Activated naive CD8-positive, alpha-beta T cell treated with anti-CD3 and anti-CD28 coated beads for 36 hours (primary cell): Measurements from ENCODE around the gene STARD8. TPM values are rescaled to one million over a fixed set of nuclear protein-coding genes. Genes with fewer than 3 reads are reported as not detected.
"Not testable (repeated sequence)": the region's sequence is repeated elsewhere in the genome, so short reads cannot be mapped to it uniquely, and the experiment has no call there.

ENCODE experiments used
- DNase-seq: peaks from one replicate; pipeline ENCODE4 v3.0.0; 2021
- H3K27ac Mint-ChIP-seq: one replicate; pipeline ENCODE4 v1.8.0; 2022; ENCODE audit warnings: mild to moderate bottlenecking, moderate library complexity, mixed read lengths
- H3K27me3 Mint-ChIP-seq: one replicate; pipeline ENCODE4 v1.8.0; 2022; ENCODE audit warnings: mild to moderate bottlenecking, mixed read lengths
- H3K36me3 Mint-ChIP-seq: one replicate; pipeline ENCODE4 v1.8.0; 2021; ENCODE audit warnings: mild to moderate bottlenecking, mixed read lengths
- H3K4me1 Mint-ChIP-seq: one replicate; pipeline ENCODE4 v1.8.0; 2021; ENCODE audit warnings: mixed read lengths
- H3K4me3 Mint-ChIP-seq: one replicate; pipeline ENCODE4 v1.8.0; 2022; ENCODE audit warnings: mild to moderate bottlenecking, moderate library complexity, mixed read lengths
- H3K9me3 Mint-ChIP-seq: one replicate; pipeline ENCODE4 v1.8.0; 2022; ENCODE audit warnings: mixed read lengths
- total RNA-seq, 2 experiments: library from RNA; stranded (reverse); gene quantifications; one replicate each; pipeline ENCODE4 v1.2.3, GENCODE V29; 2021

STARD8 gene
- total RNA-seq, 2 experiments from 2014 or later: 0.31 to 0.50 TPM

DNA sequence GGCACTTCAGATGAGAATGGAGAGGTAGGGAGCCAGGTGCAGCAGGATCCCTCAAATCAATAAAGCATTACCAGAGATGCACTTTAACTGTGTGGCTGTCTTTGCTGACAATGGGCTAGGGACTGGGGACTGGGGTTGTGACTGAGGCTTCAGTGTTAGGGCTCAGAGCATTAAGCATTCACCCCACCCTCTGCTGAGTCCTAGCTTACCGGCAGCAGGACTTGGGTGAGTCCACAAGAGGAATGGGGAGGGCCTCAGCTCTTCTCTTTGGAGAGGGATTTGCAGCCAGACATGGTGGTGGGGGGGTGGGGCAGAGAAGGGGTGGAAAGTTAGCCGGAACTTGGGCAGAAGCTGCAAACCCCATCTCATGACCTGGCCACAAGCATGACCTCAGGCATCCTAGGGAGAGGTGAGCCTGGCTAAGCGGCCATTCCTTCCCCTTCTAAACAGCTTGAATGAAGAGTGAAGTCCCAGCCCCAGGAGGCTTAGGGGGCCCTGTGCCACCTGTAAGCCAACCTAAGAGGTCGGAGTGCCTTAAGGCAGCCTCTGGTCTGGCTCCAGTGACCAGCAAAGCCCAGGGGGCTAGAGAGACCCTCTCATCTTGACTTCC is 78.4 kb downstream of the STARD8 start:
- no peak overlapping the region for H3K4me3 Mint-ChIP-seq
- no peaks in the 10 kb centered on the region for H3K36me3 Mint-ChIP-seq
- DNase-seq: no peak
- no peak overlapping the region for H3K27ac Mint-ChIP-seq
- no peaks in the 10 kb centered on the region for H3K9me3 Mint-ChIP-seq
- H3K27me3 Mint-ChIP-seq: no peaks in the 10 kb centered on the region
- H3K4me1 Mint-ChIP-seq: no peaks in the 10 kb centered on the region

DNA sequence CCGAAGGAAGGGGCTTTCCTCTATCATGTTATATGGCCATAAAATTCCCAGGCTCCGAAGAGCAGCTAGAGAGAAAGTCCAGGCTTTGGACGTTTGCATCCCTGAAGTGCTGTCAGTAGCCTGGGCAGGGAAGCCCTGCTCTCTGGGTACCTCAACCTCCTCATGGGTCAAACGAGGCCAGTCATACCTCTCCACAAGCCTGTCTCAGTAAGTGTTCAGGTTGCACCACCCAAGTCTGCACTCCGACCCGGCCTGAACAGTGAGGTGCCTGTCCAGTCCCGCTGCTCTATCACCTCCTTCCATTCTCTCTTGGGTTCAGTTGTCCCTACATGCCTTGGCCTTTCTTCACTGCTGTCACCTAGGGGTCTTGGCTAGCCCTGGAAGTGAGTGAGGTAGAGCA is 78.9 kb downstream of the STARD8 start:
- Mint-ChIP-seq H3K4me3 (no peak overlapping the region), H3K27me3 (peaks cover 3% of the 10 kb centered on the region), H3K9me3 (no peaks in the 10 kb centered on the region), H3K27ac (no peak overlapping the region), H3K36me3 (no peaks in the 10 kb centered on the region), H3K4me1 (no peaks in the 10 kb centered on the region)
- DNase-seq: no peak

DNA sequence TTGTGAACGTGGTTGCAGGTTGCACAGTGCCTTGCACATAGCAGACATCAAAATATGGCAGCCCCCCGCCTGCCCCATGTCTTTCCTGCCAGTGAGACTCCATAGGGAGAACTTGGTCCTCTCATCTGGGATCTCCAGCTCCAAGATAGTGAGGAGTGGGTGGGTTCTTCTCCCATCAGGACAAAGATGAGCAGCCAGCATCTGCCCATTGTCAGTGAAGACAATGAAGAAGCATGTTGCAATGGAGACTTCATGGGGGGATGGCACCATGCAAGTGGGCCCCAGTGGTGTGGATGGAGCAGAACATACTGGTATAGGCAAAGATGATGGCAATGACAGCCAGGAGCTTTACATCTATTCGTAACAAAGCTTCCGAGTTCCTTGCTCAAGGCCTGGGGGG is 80.2 kb downstream of the STARD8 start:
- Mint-ChIP-seq H3K9me3 (no peaks in the 10 kb centered on the region), H3K4me1 (no peaks in the 10 kb centered on the region), H3K4me3 (no peak overlapping the region), H3K27ac (no peak overlapping the region), H3K27me3 (peaks cover 6% of the 10 kb centered on the region), H3K36me3 (no peaks in the 10 kb centered on the region)
- no peak for DNase-seq

DNA sequence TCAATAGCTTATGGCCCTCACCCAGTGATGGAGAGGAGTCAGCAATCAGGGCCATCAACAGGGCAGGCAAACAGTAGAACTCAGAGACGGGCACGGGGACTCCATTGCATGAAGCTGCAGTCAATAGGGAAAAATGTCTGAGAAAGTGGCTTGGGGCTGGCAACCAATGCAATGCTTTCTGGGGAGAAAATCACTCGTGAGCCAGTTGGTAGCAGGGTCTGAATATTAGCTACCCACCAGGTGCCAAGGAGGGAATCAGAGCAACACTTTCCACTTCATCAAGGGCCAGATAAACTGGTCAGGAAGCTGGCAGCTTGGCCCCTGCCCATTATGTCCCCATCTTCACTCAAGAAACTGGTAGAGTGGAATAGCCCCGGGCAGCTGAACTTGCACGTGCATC is 80.7 kb downstream of the STARD8 start:
- H3K36me3 Mint-ChIP-seq: no peaks in the 10 kb centered on the region
- H3K27me3 Mint-ChIP-seq: peaks cover 10% of the 10 kb centered on the region
- H3K4me1 Mint-ChIP-seq: no peaks in the 10 kb centered on the region
- no peak overlapping the region for H3K4me3 Mint-ChIP-seq
- no peaks in the 10 kb centered on the region for H3K9me3 Mint-ChIP-seq
- H3K27ac Mint-ChIP-seq: no peak overlapping the region
- no peak for DNase-seq

DNA sequence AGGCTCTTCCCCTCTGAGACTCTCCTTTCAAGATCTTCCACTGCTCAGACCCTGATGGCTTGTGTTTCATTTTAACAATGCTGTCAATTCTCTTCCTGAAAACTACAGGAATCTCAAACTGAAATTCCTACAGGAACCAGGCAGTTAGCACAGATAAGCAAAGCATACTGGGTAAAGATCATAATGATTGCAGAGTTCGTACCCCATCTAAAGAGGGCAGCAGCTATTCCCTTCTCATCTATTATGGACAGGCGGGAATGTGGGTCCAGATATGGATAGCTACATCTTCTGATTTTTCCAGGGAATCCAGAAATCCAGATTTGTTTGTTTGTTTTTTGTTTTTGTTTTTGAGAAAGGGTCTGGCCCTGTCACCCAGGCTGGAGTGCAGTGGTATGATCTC is 83.8 kb downstream of the STARD8 start:
- no peak overlapping the region for H3K4me3 Mint-ChIP-seq
- H3K27ac Mint-ChIP-seq: no peak overlapping the region
- no peaks in the 10 kb centered on the region for H3K36me3 Mint-ChIP-seq
- peaks cover 14% of the 10 kb centered on the region for H3K27me3 Mint-ChIP-seq
- no peaks in the 10 kb centered on the region for H3K9me3 Mint-ChIP-seq
- H3K4me1 Mint-ChIP-seq: no peaks in the 10 kb centered on the region
- DNase-seq: no peak

DNA sequence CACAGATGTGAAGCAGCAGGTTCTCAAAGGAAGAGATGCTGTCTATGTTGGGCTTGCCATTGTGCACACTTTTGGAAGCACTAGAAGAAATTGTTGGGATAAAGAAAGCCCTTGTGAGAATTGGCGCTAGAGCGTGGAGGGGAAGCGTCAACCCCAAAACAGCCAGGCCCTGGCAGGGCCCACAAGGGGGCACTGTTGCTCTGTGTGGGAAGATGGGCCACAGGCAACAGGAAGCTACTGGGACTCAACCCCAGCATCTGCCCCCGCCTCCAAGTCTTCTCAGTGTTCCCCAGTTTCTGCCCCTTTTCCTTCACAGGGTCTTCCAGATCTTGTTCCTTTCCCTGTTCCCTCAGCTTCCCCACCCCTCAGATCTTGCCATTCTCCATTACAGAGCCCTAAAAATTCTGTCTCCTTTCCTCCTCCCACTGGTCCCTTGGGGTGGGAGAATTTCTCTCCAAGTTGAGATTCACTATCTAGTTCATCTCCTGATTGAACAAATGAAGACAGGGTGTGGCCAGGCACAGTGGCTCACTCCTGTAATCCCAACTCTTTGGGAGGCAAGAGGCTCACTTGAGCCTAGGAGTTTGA is 85.5 kb downstream of the STARD8 start:
- H3K27ac Mint-ChIP-seq: no peak overlapping the region
- H3K4me1 Mint-ChIP-seq: no peaks in the 10 kb centered on the region
- H3K36me3 Mint-ChIP-seq: no peaks in the 10 kb centered on the region
- no peaks in the 10 kb centered on the region for H3K9me3 Mint-ChIP-seq
- H3K4me3 Mint-ChIP-seq: no peak overlapping the region
- peaks cover 14% of the 10 kb centered on the region for H3K27me3 Mint-ChIP-seq
- peak; percentile 55 for DNase-seq

DNA sequence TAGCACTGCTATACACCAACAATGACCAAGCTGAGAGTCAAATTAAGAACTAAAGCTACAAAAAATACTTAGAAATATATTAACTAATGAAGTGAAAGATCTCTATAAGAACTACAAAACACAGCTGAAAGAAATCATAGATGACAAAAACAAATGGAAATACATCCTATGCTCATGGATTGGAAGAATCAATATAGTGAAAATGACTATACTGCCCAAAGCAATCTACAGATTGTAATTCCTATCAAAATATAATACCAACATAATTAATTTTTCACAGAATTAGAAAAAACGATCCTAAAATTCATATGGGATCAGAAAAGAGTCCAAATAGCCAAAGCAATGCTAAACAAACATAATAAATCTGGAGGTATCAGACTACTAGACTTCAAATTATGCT is 87.8 kb downstream of the STARD8 start:
- no peaks in the 10 kb centered on the region for H3K36me3 Mint-ChIP-seq
- H3K4me1 Mint-ChIP-seq: no peaks in the 10 kb centered on the region
- H3K27ac Mint-ChIP-seq: no peak overlapping the region
- H3K27me3 Mint-ChIP-seq: peaks cover 14% of the 10 kb centered on the region
- H3K9me3 Mint-ChIP-seq: no peaks in the 10 kb centered on the region
- no peak for DNase-seq
- no peak overlapping the region for H3K4me3 Mint-ChIP-seq

DNA sequence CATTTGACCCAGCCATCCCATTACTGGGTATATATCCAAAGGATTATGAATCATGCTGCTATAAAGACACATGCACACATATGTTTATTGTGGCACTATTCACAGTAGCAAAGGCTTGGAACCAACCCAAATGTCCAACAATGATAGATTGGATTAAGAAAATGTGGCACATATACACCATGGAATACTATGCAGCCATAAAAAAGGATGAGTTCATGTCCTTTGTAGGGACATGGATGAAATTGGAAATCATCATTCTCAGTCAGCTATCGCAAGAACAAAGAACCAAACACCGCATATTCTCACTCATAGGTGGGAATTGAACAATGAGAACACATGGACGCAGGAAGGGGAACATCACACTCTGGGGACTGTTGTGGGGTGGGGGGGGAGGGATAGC is 94.4 kb downstream of the STARD8 start:
- H3K4me3 Mint-ChIP-seq: not testable (repeated sequence)

DNA sequence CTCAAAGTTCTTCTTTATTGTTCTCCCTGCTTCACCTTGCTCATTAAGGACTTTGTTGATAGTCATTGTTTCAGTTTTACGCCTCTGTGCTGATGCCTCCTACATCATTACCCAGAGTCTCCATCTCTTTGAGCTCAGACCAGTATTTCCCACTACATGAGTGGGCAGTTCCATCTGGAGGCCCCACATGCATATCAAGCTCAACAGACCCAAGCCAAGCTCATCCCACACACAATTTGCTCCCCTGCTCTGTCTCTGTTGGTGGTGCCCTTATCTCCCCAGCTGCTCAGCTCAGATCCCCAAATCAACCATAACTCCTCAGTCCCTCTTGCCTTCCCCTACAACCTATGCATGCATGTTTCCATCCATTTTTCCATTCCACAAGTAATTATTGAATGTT is 96.3 kb downstream of the STARD8 start:
- H3K27me3 Mint-ChIP-seq: no peaks in the 10 kb centered on the region
- no peaks in the 10 kb centered on the region for H3K4me1 Mint-ChIP-seq
- no peak overlapping the region for H3K4me3 Mint-ChIP-seq
- H3K9me3 Mint-ChIP-seq: no peaks in the 10 kb centered on the region
- H3K36me3 Mint-ChIP-seq: no peaks in the 10 kb centered on the region
- DNase-seq: no peak
- no peak overlapping the region for H3K27ac Mint-ChIP-seq

More for the DNA sequence above, 94.4 kb downstream of the STARD8 start:
- not testable (repeated sequence) for H3K4me1 Mint-ChIP-seq, DNase-seq, H3K9me3 Mint-ChIP-seq, H3K36me3 Mint-ChIP-seq, H3K27me3 Mint-ChIP-seq, H3K27ac Mint-ChIP-seq

DNA sequence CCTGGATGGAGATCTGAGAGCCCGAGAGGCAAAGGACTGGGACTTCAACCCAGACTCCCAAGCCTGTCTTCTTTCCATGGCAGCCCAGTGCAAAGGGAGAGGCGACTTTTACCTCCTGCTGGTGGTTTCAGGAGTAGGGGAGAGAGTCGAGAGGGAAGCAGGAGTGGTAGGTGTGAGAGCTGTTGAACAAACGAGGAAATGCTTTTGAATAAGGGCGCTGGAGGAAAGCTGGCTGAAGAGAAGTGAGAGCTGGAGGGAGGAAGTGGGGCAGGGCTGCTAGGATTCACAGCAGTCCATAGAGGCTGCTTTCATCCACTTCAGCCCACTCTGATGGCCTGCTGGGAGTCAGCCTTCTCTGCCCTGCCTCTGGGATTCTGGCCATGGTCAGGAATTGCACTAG is 99.5 kb downstream of the STARD8 start:
- H3K4me3 Mint-ChIP-seq: no peak overlapping the region
- H3K4me1 Mint-ChIP-seq: no peaks in the 10 kb centered on the region
- H3K36me3 Mint-ChIP-seq: no peaks in the 10 kb centered on the region
- no peak for DNase-seq
- H3K9me3 Mint-ChIP-seq: no peaks in the 10 kb centered on the region
- H3K27ac Mint-ChIP-seq: no peak overlapping the region
- H3K27me3 Mint-ChIP-seq: no peaks in the 10 kb centered on the region

DNA sequence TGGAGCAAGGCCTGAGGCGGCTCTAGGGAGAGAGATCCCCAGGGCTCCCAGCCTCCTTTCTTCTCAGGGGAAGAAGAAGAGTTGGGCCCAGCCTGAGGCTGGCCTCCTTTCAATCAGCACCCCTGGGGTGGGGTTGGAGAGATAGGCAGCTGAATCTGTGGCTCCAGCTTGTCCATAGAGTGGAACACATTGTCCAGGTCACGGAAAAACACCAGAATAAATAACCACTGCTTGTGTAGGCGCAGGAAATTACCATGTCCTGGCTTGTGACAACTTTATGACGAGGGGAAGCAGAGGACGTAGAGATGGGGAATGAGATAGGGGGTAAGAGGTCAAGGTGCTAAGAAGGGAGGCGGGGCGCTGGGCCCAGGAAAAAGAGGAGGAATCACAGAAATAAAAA is 100.6 kb downstream of the STARD8 start:
- Mint-ChIP-seq H3K27me3 (no peaks in the 10 kb centered on the region), H3K4me3 (no peak overlapping the region), H3K36me3 (no peaks in the 10 kb centered on the region), H3K9me3 (no peaks in the 10 kb centered on the region), H3K27ac (no peak overlapping the region), H3K4me1 (no peaks in the 10 kb centered on the region)
- DNase-seq: no peak

DNA sequence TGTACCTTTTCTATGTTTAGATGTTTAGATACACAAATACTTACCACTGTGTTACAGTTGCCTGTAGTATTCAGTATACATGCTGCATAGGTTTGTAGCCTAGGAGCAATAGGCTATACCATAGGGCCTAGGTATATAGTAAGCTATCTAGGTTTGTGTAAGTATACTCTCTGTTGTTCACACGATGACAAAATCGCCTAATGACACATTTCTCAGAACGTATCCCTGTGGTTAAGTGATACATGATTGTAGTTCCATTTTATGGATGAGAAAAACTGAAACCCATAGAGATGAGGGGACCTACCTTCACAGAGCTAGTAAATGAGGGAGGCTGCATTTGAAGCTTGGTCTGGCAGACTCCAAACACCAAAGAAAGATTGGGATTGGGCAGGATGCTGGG is 102.0 kb downstream of the STARD8 start:
- no peak overlapping the region for H3K27ac Mint-ChIP-seq
- H3K27me3 Mint-ChIP-seq: no peaks in the 10 kb centered on the region
- H3K4me3 Mint-ChIP-seq: no peak overlapping the region
- DNase-seq: no peak
- H3K36me3 Mint-ChIP-seq: no peaks in the 10 kb centered on the region
- H3K4me1 Mint-ChIP-seq: no peaks in the 10 kb centered on the region
- H3K9me3 Mint-ChIP-seq: no peaks in the 10 kb centered on the region

DNA sequence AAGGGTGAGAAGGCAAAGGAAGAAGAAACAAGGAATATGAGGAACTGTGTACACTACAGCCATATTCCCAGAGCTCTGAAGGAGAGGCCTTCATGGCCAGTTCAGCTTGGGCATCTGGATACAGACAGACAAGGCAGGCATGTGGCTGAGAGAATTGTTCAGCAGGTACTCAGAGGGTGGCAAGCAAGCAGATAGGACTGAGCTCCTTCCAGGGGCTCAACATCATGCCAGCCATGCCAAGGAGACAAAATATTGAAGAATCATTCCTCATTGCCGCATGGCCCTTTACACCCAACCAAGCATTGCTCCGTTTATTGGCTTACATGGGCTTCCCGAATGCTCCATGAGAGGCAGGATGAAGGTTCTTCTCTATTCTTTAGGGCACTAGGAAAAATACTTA is 102.8 kb downstream of the STARD8 start:
- no peak overlapping the region for H3K27ac Mint-ChIP-seq
- H3K36me3 Mint-ChIP-seq: no peaks in the 10 kb centered on the region
- H3K4me1 Mint-ChIP-seq: no peaks in the 10 kb centered on the region
- H3K27me3 Mint-ChIP-seq: no peaks in the 10 kb centered on the region
- H3K9me3 Mint-ChIP-seq: no peaks in the 10 kb centered on the region
- no peak overlapping the region for H3K4me3 Mint-ChIP-seq
- no peak for DNase-seq

DNA sequence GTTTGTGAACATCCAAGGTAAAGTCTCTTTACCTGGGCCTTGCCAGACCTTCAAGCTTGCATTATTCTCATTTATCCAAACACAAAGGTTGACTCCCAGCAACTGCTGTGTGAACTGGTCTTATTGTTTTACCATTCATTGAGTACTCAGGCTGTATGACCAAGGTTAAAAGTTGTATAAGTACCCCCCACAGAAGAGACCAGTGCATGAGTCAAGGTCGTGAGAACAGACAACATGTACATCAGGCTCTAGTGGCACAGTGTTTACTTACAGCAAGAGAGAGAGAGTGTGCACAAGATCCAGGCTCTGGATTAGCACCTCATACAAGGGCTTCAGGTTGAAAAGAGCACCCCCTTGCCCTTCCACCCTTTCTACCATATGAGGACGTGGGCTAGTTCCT is 103.9 kb downstream of the STARD8 start:
- H3K4me3 Mint-ChIP-seq: no peak overlapping the region
- H3K27ac Mint-ChIP-seq: no peak overlapping the region
- H3K36me3 Mint-ChIP-seq: no peaks in the 10 kb centered on the region
- H3K9me3 Mint-ChIP-seq: no peaks in the 10 kb centered on the region
- no peak for DNase-seq
- H3K27me3 Mint-ChIP-seq: no peaks in the 10 kb centered on the region
- no peaks in the 10 kb centered on the region for H3K4me1 Mint-ChIP-seq

DNA sequence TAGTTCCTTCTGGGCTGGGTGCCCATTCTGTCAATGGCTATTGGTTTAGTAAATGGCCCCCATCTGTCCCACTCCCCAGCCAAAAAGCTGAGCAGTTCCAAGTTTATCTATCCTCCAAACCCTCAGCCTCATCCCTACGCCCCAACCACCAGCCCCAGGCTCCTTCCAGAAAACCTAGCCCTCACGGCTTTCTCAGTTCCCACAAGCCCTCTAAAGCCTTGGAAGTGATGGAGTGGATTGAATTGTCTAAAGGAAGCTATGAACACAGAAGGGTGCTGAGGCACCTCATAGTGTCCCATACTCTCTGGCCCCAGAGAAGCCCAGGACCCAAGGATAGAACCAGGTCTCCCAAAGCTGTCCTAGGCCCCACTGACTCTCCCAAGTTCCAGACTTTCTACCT is 105.8 kb downstream of the STARD8 start:
- no peaks in the 10 kb centered on the region for H3K36me3 Mint-ChIP-seq
- no peaks in the 10 kb centered on the region for H3K4me1 Mint-ChIP-seq
- H3K27me3 Mint-ChIP-seq: no peaks in the 10 kb centered on the region
- H3K27ac Mint-ChIP-seq: no peak overlapping the region
- H3K9me3 Mint-ChIP-seq: no peaks in the 10 kb centered on the region
- no peak for DNase-seq
- no peak overlapping the region for H3K4me3 Mint-ChIP-seq

DNA sequence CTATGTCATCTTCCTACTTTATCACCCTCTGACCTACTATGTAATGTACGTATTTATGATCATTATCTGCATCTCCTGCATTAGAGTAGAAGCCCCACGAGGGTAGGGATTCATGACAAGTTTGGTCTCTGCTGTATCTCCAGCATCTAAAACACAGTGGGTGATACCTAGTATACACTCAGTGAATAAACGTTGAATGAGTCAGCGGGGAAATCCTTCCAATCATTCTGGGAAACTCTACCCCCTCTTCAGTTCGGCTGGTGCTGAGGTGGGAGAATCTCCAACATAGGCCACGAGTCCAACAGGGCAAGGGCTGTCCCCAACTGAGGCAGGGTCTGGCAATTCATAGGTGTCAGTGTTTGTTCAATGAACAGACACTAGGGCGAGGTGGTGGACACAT is 106.9 kb downstream of the STARD8 start:
- Mint-ChIP-seq H3K36me3 (no peaks in the 10 kb centered on the region), H3K27me3 (no peaks in the 10 kb centered on the region), H3K27ac (no peak overlapping the region), H3K4me1 (no peaks in the 10 kb centered on the region), H3K4me3 (no peak overlapping the region), H3K9me3 (no peaks in the 10 kb centered on the region)
- DNase-seq: no peak
